ENCODE data around the gene LATS2.
"Not testable (repeated sequence)": the region's sequence is repeated elsewhere in the genome, so short reads cannot be mapped to it uniquely, and the experiment has no call there.

The LATS2 gene

DNA sequence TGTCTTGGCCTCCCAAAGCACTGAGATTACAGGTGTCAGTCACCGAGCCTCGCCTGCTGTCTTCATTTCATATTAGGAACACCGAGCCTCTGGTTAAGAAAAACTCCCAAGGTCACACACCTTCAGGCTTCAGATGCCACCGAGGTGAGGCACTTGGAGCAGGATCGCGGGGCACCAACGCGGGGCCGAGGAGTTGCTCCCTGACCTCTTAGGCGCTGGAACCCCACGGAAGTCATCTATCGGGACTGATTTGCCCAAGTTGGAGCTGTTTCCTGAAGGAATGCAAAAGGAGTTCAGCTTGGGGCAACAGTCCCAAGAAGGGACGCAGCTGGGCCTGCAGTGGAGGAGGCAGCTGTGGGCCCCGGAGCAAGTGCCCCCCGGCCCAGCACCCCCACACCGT lies 108.5 kb downstream of the LATS2 start:
- DNase-seq: no peak

- peak; percentile 11 for DNase-seq
Observed at GRCh38 chr13:20948001-20948400, 113.4 kb downstream of the LATS2 start.

- no peak for DNase-seq
Observed at GRCh38 chr13:20945952-20946383, 115.4 kb downstream of the LATS2 start.

DNA sequence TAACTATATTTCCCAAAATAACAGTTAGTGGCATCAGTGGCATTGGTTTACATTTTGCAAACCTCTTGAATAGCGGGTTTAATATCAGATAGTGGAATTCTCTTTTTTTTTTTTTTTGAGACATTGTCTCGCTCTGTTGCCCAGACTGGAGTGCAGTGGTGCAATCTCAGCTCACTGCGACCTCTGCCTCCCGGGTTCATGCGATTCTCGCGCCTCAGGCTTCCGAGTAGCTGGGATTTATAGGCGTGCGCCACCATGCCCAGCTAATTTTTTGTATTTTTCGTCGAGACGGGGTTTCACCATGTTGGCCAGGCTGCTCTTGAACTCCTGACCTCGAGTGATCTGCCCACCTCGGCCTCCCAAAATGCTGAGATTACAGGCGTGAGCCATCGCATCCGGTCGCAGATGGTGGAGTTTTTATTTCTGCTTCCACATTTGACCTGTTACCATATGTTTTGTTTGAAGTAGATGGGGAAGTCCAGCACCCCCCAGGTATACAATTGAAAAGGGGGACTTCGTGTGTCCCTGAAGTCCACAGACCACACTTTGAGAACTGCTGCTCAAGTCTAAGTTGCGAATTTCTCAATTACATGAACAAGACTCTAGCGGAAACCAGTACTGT lies 118.3 kb downstream of the LATS2 start:
- DNase-seq: no peak

GRCh38 chr13:20940511-20940910 lies 120.9 kb downstream of the LATS2 start:
- not testable (repeated sequence) for DNase-seq

DNA sequence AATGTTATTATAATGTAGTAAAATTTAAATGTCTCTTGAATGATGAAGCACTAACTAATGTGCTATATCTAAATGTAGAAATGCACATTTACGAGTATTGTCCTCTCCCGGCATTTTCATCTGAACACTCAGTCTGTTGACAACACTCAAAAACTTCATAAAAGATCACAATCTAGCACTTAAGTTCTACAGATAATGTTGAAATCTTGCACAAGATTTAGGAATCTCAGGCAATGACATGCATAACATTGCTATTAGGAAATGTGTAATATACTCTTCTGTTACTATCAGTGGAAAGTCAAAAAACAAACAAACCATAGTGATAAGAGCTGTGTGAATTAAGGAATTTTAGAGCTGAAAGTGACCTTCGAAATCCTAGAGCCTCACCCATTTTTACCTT lies 121.3 kb downstream of the LATS2 start:
- no peak for DNase-seq

DNA sequence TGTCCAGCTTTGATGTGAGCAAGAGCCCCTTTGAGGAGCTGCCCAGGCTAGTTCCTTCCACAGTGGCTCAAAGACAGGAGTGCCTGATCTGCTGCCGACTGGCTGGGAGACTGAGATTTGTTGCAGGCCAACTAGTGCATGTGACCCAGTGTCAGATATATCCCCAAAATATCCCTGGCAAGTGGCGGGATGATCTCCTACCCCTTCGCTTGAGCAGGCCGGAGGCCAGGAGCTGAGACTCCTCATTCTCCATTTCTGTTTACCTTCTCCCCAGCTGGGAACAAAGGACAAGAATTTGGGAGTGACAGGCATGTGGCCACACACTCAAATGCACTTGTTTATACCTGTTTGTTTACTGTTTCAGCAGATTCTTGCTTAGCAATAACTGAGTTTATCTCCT lies 121.7 kb downstream of the LATS2 start:
- no peak for DNase-seq

DNA sequence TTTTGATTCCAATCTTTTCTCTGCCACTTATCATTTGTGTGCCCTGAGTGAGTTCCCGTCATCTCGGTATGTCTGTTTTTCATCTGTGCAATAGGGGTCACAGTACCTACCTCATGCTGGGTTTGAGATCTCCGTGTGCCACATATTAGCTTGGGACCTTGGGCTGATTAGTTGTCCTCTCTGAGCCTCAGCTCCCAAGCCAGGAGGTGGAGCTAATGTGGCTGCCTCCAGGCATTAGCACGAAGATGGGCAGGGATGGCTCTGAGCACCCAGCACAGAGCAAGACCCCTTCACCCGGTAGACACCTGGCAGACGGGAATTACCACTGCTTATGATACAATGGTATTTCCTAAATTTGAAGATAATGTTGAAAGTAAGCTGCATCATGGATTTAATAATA lies 123.1 kb downstream of the LATS2 start:
- DNase-seq: no peak

DNA sequence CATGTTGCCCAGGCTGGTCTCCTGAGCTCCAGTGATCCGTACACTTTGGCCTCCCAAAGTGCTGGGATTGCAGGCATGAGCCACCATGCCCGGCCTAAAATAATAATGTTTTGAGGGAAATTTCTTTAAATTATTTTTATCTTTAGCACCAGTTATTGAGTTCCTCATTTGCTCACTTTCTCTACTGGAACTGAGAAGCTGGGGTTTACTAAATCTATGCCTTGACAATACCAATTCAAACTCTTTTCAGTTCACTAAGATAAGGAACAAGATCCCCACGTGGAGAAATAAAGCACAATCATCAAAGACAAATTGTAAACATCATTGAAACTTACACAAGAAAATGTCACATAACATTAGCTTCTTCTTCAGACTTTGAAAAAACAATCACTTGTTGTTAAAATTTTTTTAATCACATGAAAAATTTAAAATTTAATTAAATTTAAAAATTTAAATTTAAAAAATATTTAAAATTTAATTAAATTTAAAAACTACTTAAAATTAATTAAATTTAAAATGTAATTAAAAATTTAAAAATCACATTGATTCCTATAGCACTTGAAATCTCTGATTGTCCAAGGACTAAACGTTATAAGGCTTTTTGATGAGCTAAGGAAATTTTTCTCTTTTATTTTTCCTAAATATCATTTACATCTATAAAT lies 133.7 kb downstream of the LATS2 start:
- no peak for DNase-seq

DNA sequence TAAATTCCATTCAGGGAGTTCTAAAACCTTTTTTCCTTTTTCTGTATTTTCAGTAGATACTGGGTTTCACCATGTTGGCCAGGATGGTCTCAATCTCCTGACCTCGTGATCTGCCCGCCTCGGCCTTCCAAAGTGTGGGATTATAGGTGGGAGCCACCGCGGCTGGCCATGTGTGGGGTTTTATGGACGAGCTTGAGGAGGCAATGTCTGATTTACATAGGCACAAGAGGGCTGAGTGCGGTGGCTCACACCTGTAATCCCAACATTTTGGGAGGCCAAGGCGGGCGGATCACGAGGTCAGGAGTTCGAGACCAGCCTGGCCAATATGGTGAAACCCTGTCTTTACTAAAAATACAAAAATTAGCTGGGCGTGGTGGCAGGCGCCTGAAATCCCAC lies 136.0 kb downstream of the LATS2 start:
- DNase-seq: not testable (repeated sequence)

GRCh38 chr13:20924758-20925394 lies 136.5 kb downstream of the LATS2 start:
- DNase-seq: peak; percentile 94

DNA sequence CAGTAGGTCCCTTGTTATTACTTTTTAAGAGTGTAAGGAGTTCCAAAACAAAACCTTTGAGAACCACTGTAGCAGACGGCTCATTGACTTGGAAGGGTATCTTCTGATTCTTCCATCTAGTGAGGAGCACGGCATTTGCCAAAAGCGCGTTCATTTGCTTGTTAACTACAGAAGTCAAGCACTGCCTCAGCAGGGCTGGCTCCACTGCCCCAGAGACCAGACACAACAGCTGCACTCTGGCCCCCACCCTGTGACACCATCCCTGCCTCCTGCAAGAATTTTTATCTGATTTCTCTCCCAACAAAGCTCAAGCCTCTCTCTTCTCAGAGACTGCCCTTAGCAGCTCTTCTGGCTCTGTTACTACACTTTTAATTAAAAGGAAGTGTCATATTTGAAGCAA lies 138.1 kb downstream of the LATS2 start:
- no peak for DNase-seq
